ENCODE data around the gene PIP4K2C.
"Not testable (repeated sequence)": the region's sequence is repeated elsewhere in the genome, so short reads cannot be mapped to it uniquely, and the experiment has no call there.

PIP4K2C gene

DNA sequence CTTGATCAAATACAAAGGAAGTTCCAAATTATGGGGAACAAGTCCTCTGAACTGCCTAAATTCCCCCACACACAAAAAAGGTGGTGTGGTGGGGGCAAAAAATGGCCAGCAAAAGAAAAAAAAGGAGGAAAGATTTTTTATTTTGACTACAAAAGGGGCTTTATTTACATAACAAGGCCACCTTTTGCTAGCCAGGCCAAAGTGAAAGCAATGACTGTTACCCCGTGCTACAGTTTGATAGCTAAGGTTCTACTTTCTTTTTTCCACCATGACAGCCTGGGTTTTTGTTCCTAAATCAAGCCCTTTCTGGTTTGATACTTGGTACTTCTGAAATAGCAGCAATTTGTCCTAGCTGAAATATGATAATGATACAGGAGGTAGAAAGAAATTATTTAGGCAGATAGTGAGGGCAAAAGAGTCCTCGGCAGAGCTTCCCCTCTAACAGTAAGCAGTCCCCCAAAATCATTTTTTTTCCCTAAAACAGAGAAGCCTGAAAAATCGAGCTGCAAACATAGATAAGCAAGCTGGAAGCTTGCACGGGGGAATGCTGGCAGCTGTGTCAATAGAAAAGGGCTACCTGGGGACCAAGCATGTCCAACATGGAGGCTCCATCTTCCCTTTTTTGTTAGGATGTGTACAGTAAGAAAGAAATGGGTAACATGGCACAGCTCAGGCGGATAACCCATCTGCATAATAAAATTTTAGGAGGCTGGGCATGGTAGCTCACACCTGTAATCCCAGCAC lies 50.9 kb downstream of the PIP4K2C start:
- no peak for DNase-seq

DNA sequence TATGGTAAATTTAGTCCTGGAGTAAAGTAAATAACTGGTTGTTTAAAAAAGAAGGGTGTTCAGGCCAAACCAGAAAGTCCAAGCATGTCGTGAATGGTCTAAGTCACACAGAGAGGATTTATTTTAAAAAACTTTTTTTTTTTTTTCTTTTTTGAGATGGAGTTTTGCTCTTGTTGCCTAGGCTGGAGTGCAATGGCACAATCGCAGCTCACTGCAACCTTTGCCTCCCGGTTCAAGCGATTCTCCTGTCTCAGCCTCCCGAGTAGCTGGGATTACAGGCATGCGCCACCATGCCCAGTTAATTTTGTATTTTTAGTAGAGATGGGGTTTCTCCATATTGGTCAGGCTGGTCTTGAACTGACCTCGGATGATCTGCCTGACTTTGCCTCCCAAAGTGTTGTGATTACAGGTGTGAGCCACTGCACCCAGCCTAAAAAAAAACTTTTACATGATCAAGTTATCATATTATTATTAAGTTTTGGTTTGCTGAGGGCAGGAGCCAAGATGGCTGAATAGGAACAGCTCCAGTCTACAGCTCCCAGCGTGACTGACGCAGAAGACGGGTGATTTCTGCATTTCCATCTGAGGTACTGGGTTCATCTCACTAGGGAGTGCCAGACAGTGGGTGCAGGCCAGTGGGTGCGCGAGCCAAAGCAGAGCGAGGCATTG lies 55.1 kb downstream of the PIP4K2C start:
- not testable (repeated sequence) for DNase-seq

DNA sequence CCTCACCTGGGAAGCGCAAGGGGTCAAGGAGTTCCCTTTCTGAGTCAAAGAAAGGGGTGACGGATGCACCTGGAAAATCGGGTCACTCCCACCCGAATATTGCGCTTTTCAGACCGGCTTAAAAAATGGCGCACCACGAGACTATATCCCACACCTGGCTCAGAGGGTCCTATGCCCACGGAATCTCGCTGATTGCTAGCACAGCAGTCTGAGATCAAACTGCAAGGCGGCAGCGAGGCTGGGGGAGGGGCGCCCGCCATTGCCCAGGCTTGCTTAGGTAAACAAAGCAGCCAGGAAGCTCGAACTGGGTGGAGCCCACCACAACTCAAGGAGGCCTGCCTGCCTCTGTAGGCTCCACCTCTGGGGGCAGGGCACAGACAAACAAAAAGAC lies 55.7 kb downstream of the PIP4K2C start:
- DNase-seq: not testable (repeated sequence)

Data from CD4-positive, alpha-beta T cell treated with Interleukin-15 for 1 hour (primary cell).